CD8-positive, alpha-beta memory T cell (primary cell): ENCODE measurements around the gene CYP26A1. TPM values are rescaled to one million over a fixed set of nuclear protein-coding genes. Genes with fewer than 3 reads are reported as not detected.

ENCODE experiments used
- CTCF ChIA-PET: fragments of 350-600 bp; sonication (Branson Sonifier 250); formaldehyde crosslinking; loops from one replicate; lab custom pipeline; 2021; ENCODE audit warnings: antibody characterized with exemption; lab: Charles Lee
- POLR2A ChIA-PET: fragments of 350-600 bp; sonication (Branson Sonifier 250); formaldehyde crosslinking; loops from one replicate; lab custom pipeline; 2021; ENCODE audit warnings: antibody characterized with exemption; lab: Charles Lee
- DNase-seq, 5 donors: peaks; one replicate each; pipeline versions ENCODE4 v3.0.0 to v3.0.0-alpha.2; 2020 to 2022; ENCODE audit warnings: mixed read lengths in 1 of 5
- H3K27ac ChIP-seq: one replicate; pipeline ENCODE4 v1.7.0; 2013; ENCODE audit warnings: low read depth, mild to moderate bottlenecking, low read length, moderate library complexity
- H3K27me3 ChIP-seq: 2 replicates; pipeline ENCODE4 v1.7.0; 2013; ENCODE audit warnings: low read length, mild to moderate bottlenecking; ENCODE audit not compliant: insufficient read depth, poor library complexity, severe bottlenecking
- H3K36me3 ChIP-seq: 2 replicates; pipeline ENCODE4 v1.7.0; 2013; ENCODE audit warnings: mild to moderate bottlenecking, low read length, moderate library complexity; ENCODE audit not compliant: insufficient read depth
- H3K4me1 ChIP-seq: 2 replicates; pipeline ENCODE4 v1.7.0; 2013; ENCODE audit warnings: mild to moderate bottlenecking, low read length, moderate library complexity; ENCODE audit not compliant: insufficient read depth
- H3K4me3 ChIP-seq: 2 replicates; pipeline ENCODE4 v1.7.0; 2013; ENCODE audit warnings: mild to moderate bottlenecking, low read length
- H3K9me3 ChIP-seq: 2 replicates; pipeline ENCODE4 v1.7.0; 2013; ENCODE audit warnings: mild to moderate bottlenecking, low read length
- H3K27ac Mint-ChIP-seq, 8 donors: one replicate each; pipeline ENCODE4 v1.8.0; 2020 to 2021; ENCODE audit warnings: mixed read lengths in 8 of 8, mild to moderate bottlenecking in 6 of 8, inconsistent platforms in 3 of 8, moderate library complexity in 3 of 8
- H3K27me3 Mint-ChIP-seq, 2 donors: one replicate each; pipeline ENCODE4 v1.8.0; 2020 to 2021; ENCODE audit warnings: mixed read lengths in 2 of 2, mild to moderate bottlenecking in 1 of 2, moderate library complexity in 1 of 2
- H3K36me3 Mint-ChIP-seq, 3 donors: one replicate each; pipeline ENCODE4 v1.8.0; 2020 to 2021; ENCODE audit warnings: mixed read lengths in 3 of 3, inconsistent platforms in 1 of 3, mild to moderate bottlenecking in 1 of 3
- H3K4me1 Mint-ChIP-seq, 3 donors: one replicate each; pipeline ENCODE4 v1.8.0; 2020 to 2021; ENCODE audit warnings: mixed read lengths in 3 of 3, inconsistent platforms in 1 of 3, mild to moderate bottlenecking in 1 of 3
- H3K4me3 Mint-ChIP-seq, 7 donors: one replicate each; pipeline ENCODE4 v1.8.0; 2020 to 2021; ENCODE audit warnings: mixed read lengths in 7 of 7, mild to moderate bottlenecking in 6 of 7, moderate library complexity in 4 of 7, inconsistent platforms in 2 of 7
- H3K9me3 Mint-ChIP-seq, 5 donors: one replicate each; pipeline ENCODE4 v1.8.0; 2020 to 2022; ENCODE audit warnings: mixed read lengths in 5 of 5, mild to moderate bottlenecking in 3 of 5, moderate library complexity in 2 of 5, inconsistent platforms in 1 of 5
- polyA plus RNA-seq: library from polyadenylated mRNA; unstranded; fragments of 300-500 nt; fragmentation: Illumina TruSeq; gene quantifications from one replicate; pipeline ENCODE4 v1.2.3, GENCODE V29; 2021
- total RNA-seq, 2 experiments: library from RNA; stranded (reverse); gene quantifications; one replicate each; pipeline ENCODE4 v1.2.3, GENCODE V29; 2021

The CYP26A1 gene
- total and polyA plus RNA-seq, 3 experiments from 2014 or later = not detected

DNA sequence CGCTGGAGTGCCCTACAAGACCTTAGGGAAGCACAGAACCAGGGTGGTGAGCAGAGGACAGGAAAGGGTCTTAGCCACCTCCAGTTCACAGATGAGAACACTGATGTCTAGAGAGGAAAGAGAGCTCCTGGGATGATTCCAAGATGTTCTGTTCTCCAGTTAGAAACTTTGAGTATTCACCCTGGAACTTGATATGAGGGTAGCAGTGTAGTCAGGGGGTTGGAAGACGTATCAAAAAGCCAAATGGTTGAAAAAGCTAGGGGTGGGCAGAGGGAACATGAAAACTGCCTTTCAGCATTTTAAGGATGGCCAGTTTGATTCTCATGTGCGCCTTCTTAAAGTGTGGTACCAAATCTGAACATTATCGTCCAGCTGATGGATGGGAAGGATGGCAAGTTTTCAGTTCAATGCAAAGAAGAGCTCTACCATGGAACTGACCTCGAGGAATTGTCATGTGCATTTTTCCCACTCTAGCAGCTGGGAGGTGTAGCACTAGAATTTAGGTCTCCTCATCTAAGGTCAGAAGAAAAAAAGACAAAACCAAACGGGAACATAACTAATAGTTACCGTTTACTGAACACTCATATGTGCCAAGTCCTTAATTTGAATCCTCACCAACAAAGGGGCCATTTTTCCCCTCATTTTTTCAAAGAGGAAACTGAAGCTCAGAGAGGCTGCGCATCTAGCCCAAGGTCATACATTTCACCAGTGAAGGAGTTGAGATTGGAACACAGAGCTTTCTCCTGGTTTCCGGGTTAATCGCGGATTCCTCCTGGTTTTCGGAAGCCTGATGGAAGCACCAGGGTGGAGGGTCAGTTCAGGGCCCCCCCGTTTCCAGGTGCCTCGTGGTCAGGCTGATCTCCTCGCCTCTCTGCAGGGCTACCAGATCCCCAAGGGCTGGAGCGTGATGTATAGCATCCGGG is 6.0 kb upstream of the CYP26A1 start:
- ChIA-PET CTCF (interaction anchor here (1.4 kb wide), 1 partner anchor 9 kb away, joined by 3 read pairs; no protein-coding TSS in a partner anchor), POLR2A (no interaction called here)
- H3K27me3 Mint-ChIP-seq = peaks cover 51 to 66% of the 10 kb centered on the region in 2 donors
- H3K4me1 ChIP-seq = peaks cover 4% of the 10 kb centered on the region
- H3K27me3 ChIP-seq = peaks cover 7% of the 10 kb centered on the region
- no peaks in the 10 kb centered on the region for H3K36me3 Mint-ChIP-seq
- no peak overlapping the region for H3K4me3 Mint-ChIP-seq
- H3K27ac Mint-ChIP-seq = peak overlapping the region in 1 of 8 donors; percentile 27
- H3K36me3 ChIP-seq = no peaks in the 10 kb centered on the region
- no peaks in the 10 kb centered on the region for H3K9me3 Mint-ChIP-seq
- no peak overlapping the region for H3K27ac ChIP-seq
- no peak overlapping the region for H3K4me3 ChIP-seq
- H3K9me3 ChIP-seq = no peaks in the 10 kb centered on the region
- H3K4me1 Mint-ChIP-seq = peaks cover 22 to 57% (median 46%) of the 10 kb centered on the region in 3 donors
- no peak for DNase-seq

DNA sequence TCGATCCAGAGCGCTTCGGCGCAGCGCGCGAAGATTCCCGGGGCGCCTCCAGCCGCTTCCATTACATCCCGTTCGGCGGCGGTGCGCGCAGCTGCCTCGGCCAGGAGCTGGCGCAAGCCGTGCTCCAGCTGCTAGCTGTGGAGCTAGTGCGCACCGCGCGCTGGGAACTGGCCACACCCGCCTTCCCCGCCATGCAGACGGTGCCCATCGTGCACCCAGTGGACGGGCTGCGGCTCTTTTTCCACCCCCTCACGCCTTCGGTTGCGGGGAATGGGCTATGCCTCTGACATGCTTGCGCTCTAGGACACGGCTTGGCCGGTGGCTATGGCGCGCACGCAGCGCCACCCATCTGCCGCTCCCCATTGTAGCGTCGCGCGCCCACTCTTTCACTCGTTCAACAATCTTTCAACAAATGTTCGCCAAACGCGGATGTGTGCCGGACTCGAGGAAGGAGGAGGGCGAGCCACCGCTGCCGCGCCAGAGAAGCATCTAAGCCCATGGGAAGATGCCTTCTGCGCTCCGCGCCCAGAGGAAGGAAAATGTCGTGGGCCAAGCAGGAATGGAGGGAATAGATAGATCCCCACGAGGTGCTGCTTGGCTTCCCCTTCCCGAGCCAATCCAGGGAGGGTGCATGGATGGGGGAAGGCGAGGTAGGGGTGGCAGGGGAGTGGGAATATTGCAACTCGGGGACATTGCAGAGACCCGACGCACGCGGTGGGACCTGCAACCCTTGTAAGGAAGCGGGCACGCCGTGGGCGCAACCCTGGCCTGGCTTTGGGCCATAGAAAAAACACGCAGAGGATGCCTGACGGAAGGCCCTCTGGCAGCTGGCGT is 5.1 kb upstream of the CYP26A1 start:
- Mint-ChIP-seq H3K9me3 (no peaks in the 10 kb centered on the region), H3K27me3 (peaks cover 56 to 73% of the 10 kb centered on the region in 2 donors), H3K27ac (no peak overlapping the region), H3K36me3 (no peaks in the 10 kb centered on the region), H3K4me3 (no peak overlapping the region), H3K4me1 (peaks cover 20 to 60% (median 43%) of the 10 kb centered on the region in 3 donors)
- CTCF ChIA-PET = interaction anchor here (1.4 kb wide), 1 partner anchor 8 kb away, joined by 3 read pairs; no protein-coding TSS in a partner anchor
- Histone ChIP-seq H3K9me3 (no peaks in the 10 kb centered on the region), H3K27me3 (peaks cover 13% of the 10 kb centered on the region), H3K27ac (no peak overlapping the region), H3K4me1 (peaks cover 4% of the 10 kb centered on the region), H3K36me3 (no peaks in the 10 kb centered on the region), H3K4me3 (no peak overlapping the region)
- POLR2A ChIA-PET = no interaction called here
- no peak for DNase-seq

GRCh38 chr10:93069245-93069561 is 4.5 kb upstream of the CYP26A1 start:
- H3K27me3 ChIP-seq = peaks cover 14% of the 10 kb centered on the region
- no peak overlapping the region for H3K4me3 Mint-ChIP-seq
- peaks cover 4% of the 10 kb centered on the region for H3K4me1 ChIP-seq
- peaks cover 0 to under 1% (median 0%) of the 10 kb centered on the region in 5 donors for H3K9me3 Mint-ChIP-seq
- no peaks in the 10 kb centered on the region for H3K9me3 ChIP-seq
- H3K27ac ChIP-seq = no peak overlapping the region
- H3K27me3 Mint-ChIP-seq = peaks cover 57 to 73% of the 10 kb centered on the region in 2 donors
- H3K36me3 Mint-ChIP-seq = no peaks in the 10 kb centered on the region
- H3K27ac Mint-ChIP-seq = no peak overlapping the region
- H3K4me3 ChIP-seq = no peak overlapping the region
- H3K36me3 ChIP-seq = no peaks in the 10 kb centered on the region
- ChIA-PET POLR2A (no interaction called here), CTCF (no interaction called here)
- DNase-seq = no peak
- peaks cover 19 to 63% (median 40%) of the 10 kb centered on the region in 3 donors for H3K4me1 Mint-ChIP-seq

GRCh38 chr10:93070378-93071176 is 3.1 kb upstream of the CYP26A1 start:
- DNase-seq = no peak
- Mint-ChIP-seq H3K4me1 (peaks cover 27 to 66% (median 40%) of the 10 kb centered on the region in 3 donors), H3K36me3 (no peaks in the 10 kb centered on the region), H3K27me3 (peaks cover 62 to 74% of the 10 kb centered on the region in 2 donors), H3K9me3 (peaks cover 0 to 2% (median 0%) of the 10 kb centered on the region in 5 donors), H3K27ac (no peak overlapping the region), H3K4me3 (peak overlapping the region in 2 of 7 donors; percentile 39 to 70)
- Histone ChIP-seq H3K4me1 (peaks cover 4% of the 10 kb centered on the region), H3K4me3 (no peak overlapping the region), H3K9me3 (no peaks in the 10 kb centered on the region), H3K27me3 (peaks cover 21% of the 10 kb centered on the region), H3K27ac (peak overlapping the region; percentile 54), H3K36me3 (no peaks in the 10 kb centered on the region)
- ChIA-PET POLR2A (interaction anchor here (0.6 kb wide), 1 partner anchor 41 kb away, joined by 3 read pairs; no protein-coding TSS in a partner anchor), CTCF (interaction anchor here (1.1 to 1.6 kb wide), 2 partner anchors 10 to 106 kb away, joined by 3 to 5 read pairs; no protein-coding TSS in a partner anchor)

- Histone ChIP-seq H3K27ac (peak overlapping the region; percentile 54), H3K4me3 (no peak overlapping the region), H3K9me3 (no peaks in the 10 kb centered on the region), H3K36me3 (no peaks in the 10 kb centered on the region), H3K4me1 (peaks cover 4% of the 10 kb centered on the region), H3K27me3 (peaks cover 21% of the 10 kb centered on the region)
- Mint-ChIP-seq H3K4me1 (peaks cover 29 to 68% (median 40%) of the 10 kb centered on the region in 3 donors), H3K4me3 (peak overlapping the region in 3 of 7 donors; percentile 8 to 39 (median 29)), H3K9me3 (peaks cover 0 to 2% (median 0%) of the 10 kb centered on the region in 5 donors), H3K27ac (no peak overlapping the region), H3K36me3 (no peaks in the 10 kb centered on the region), H3K27me3 (peaks cover 65 to 78% of the 10 kb centered on the region in 2 donors)
- POLR2A ChIA-PET = no interaction called here
- CTCF ChIA-PET = interaction anchor here (1.1 to 1.6 kb wide), 2 partner anchors 9 to 106 kb away, joined by 3 to 5 read pairs; no protein-coding TSS in a partner anchor
- no peak for DNase-seq
Observed at GRCh38 chr10:93071177-93071472, 2.6 kb upstream of the CYP26A1 start.

DNA sequence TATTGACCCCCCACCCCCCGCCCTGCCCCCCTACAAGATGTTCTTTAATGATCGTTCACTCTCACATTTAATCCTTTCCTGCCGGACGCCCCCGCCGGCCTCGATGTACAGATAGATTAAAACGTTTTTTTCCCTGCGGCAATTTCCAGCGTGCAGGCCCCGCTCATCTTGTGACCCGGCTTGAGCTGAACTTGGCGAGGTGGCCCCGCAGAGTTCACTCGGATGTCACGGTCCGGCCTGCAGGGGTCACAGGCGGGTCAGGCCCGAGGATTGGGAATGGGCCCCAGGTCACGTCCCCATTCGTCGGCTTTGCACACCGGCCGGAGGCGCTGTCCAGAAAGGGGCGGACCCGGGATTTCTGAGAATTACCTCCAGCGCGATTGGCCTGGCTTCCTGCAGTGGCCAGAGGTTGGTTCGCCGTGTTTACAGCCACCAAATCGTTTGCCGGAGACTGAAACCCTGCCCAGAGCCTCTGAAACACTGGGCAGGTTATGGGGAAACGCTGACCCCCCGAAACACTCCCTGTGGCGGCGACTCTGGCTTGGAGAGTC is 1.9 kb upstream of the CYP26A1 start:
- ChIA-PET POLR2A (no interaction called here), CTCF (interaction anchor here (1.6 kb wide), 1 partner anchor 8 kb away, joined by 5 read pairs; no protein-coding TSS in a partner anchor)
- Histone ChIP-seq H3K4me1 (peaks cover 4% of the 10 kb centered on the region), H3K36me3 (no peaks in the 10 kb centered on the region), H3K9me3 (no peaks in the 10 kb centered on the region), H3K27ac (peak overlapping the region; percentile 79), H3K4me3 (no peak overlapping the region), H3K27me3 (peaks cover 21% of the 10 kb centered on the region)
- peaks cover 0 to 2% (median 0%) of the 10 kb centered on the region in 5 donors for H3K9me3 Mint-ChIP-seq
- peak overlapping the region in 6 of 7 donors; percentile 54 to 69 (median 63) for H3K4me3 Mint-ChIP-seq
- DNase-seq = no peak
- no peaks in the 10 kb centered on the region for H3K36me3 Mint-ChIP-seq
- peaks cover 62 to 81% of the 10 kb centered on the region in 2 donors for H3K27me3 Mint-ChIP-seq
- no peak overlapping the region for H3K27ac Mint-ChIP-seq
- peaks cover 28 to 67% (median 36%) of the 10 kb centered on the region in 3 donors for H3K4me1 Mint-ChIP-seq

- Histone ChIP-seq H3K27ac (peak overlapping the region; percentile 79), H3K4me1 (peaks cover 4% of the 10 kb centered on the region), H3K27me3 (peaks cover 21% of the 10 kb centered on the region), H3K9me3 (no peaks in the 10 kb centered on the region), H3K36me3 (no peaks in the 10 kb centered on the region), H3K4me3 (peak overlapping the region; percentile 26)
- H3K4me1 Mint-ChIP-seq = peaks cover 27 to 61% (median 31%) of the 10 kb centered on the region in 3 donors
- H3K27me3 Mint-ChIP-seq = peaks cover 62 to 78% of the 10 kb centered on the region in 2 donors
- ChIA-PET POLR2A (no interaction called here), CTCF (no interaction called here)
- DNase-seq = no peak
- H3K9me3 Mint-ChIP-seq = peaks cover 0 to 2% (median 0%) of the 10 kb centered on the region in 5 donors
- no peaks in the 10 kb centered on the region for H3K36me3 Mint-ChIP-seq
- peak overlapping the region; percentile 52 to 69 (median 63) for H3K4me3 Mint-ChIP-seq
- H3K27ac Mint-ChIP-seq = no peak overlapping the region
Observed at GRCh38 chr10:93072225-93072712, 1.4 kb upstream of the CYP26A1 start.
